DND-41 (cell line): ENCODE data around the gene UBE2C.

ENCODE experiments used
- ATAC-seq: fragments of 200-7000 bp; cut with Tn5 transposase; 3 replicates; pipeline ENCODE4 v1.9.1; 2021; ENCODE audit warnings: low read depth; ENCODE audit not compliant: insufficient read depth
- DNase-seq: peaks from one replicate; pipeline ENCODE4 v3.0.0-alpha.2; 2020
- H2AFZ ChIP-seq: 2 replicates; pipeline ENCODE4 v1.6.0; 2012; ENCODE audit warnings: low read depth, low read length
- H3K27ac ChIP-seq: 2 replicates; pipeline ENCODE4 v1.5.1; 2012; ENCODE audit warnings: low read length, inconsistent platforms
- H3K27me3 ChIP-seq: fragments of 200-600 bp; sonication (generic); 2 replicates; pipeline ENCODE4 v1.6.0; 2012; ENCODE audit warnings: low read length, mild to moderate bottlenecking, inconsistent platforms; ENCODE audit not compliant: insufficient read depth, poor library complexity
- H3K36me3 ChIP-seq: 2 replicates; pipeline ENCODE4 v1.5.1; 2012; ENCODE audit warnings: low read length, inconsistent platforms; ENCODE audit not compliant: insufficient read depth
- H3K4me1 ChIP-seq: 2 replicates; pipeline ENCODE4 v1.5.1; 2012; ENCODE audit warnings: mild to moderate bottlenecking, low read length; ENCODE audit not compliant: insufficient read depth
- H3K4me2 ChIP-seq: 2 replicates; pipeline ENCODE4 v1.6.0; 2012; ENCODE audit warnings: mild to moderate bottlenecking, moderate library complexity, low read length, inconsistent platforms; ENCODE audit not compliant: insufficient read depth
- H3K4me3 ChIP-seq, 2 experiments: fragments of 200-600 bp in 1 of 2; shearing (Covaris generic) in 1 of 2; 2 replicates each; pipeline ENCODE4 v1.5.1; 2012 to 2016; ENCODE audit warnings: inconsistent platforms in 2 of 2, low read length in 2 of 2, mild to moderate bottlenecking in 2 of 2, low read depth in 1 of 2, moderate library complexity in 1 of 2
- H3K79me2 ChIP-seq: 2 replicates; pipeline ENCODE4 v1.6.0; 2012; ENCODE audit warnings: low read length, inconsistent platforms; ENCODE audit not compliant: insufficient read depth
- H3K9ac ChIP-seq: 2 replicates; pipeline ENCODE4 v1.6.0; 2012; ENCODE audit warnings: low read depth, mild to moderate bottlenecking, inconsistent platforms, low read length, moderate library complexity
- H3K9me3 ChIP-seq: 2 replicates; pipeline ENCODE4 v1.5.1; 2012; ENCODE audit warnings: low read length, moderate library complexity, mild to moderate bottlenecking, inconsistent platforms; ENCODE audit not compliant: insufficient read depth, severe bottlenecking
- H4K20me1 ChIP-seq: 2 replicates; pipeline ENCODE4 v1.6.0; 2012; ENCODE audit warnings: low read length; ENCODE audit not compliant: insufficient read depth
- CTCF ChIP-seq: IDR thresholded peaks from 2 replicates; pipeline ENCODE4 v1.5.1; 2012; ENCODE audit warnings: borderline replicate concordance, low read length, moderate library complexity, mild to moderate bottlenecking; ENCODE audit not compliant: poor library complexity, severe bottlenecking; ENCODE audit errors: extremely low read depth
- EZH2 ChIP-seq: IDR thresholded peaks from 3 replicates; pipeline ENCODE4 v1.6.1; 2012; ENCODE audit warnings: borderline replicate concordance, low read depth, mild to moderate bottlenecking, moderate library complexity, low read length, inconsistent platforms; ENCODE audit not compliant: severe bottlenecking

UBE2C gene

GRCh38 chr20:45841407-45842129, 29.1 kb downstream of the UBE2C start:
- Histone ChIP-seq H4K20me1 (0 out of 2 replicates have a peak, but pooled peaks cover 2% of the 10 kb centered on the region), H3K9ac (no peak overlapping the region), H3K9me3 (no peaks in the 10 kb centered on the region), H3K27me3 (no peaks in the 10 kb centered on the region), H3K4me3 (no peak overlapping the region), H3K27ac (no peak overlapping the region), H3K4me2 (no peak overlapping the region), H3K4me1 (no peaks in the 10 kb centered on the region), H3K36me3 (peaks cover 60% of the 10 kb centered on the region), H3K79me2 (no peaks in the 10 kb centered on the region), H2AFZ (no peak overlapping the region)
- no peak for TF ChIP-seq EZH2
- no peak for TF ChIP-seq CTCF
- DNase-seq (no peak), ATAC-seq (no peak)

GRCh38 chr20:45842169-45842812, 29.8 kb downstream of the UBE2C start:
- H3K4me3 ChIP-seq, result no peak overlapping the region
- no peaks in the 10 kb centered on the region for H3K27me3 ChIP-seq
- H3K36me3 ChIP-seq, result peaks cover 64% of the 10 kb centered on the region
- H4K20me1 ChIP-seq, result 0 out of 2 replicates have a peak, but pooled peaks cover 2% of the 10 kb centered on the region
- no peak overlapping the region for H3K4me2 ChIP-seq
- H3K9ac ChIP-seq, result no peak overlapping the region
- TF ChIP-seq CTCF (no peak), EZH2 (no peak)
- no peaks in the 10 kb centered on the region for H3K4me1 ChIP-seq
- no peak overlapping the region for H2AFZ ChIP-seq
- no peaks in the 10 kb centered on the region for H3K9me3 ChIP-seq
- no peak overlapping the region for H3K27ac ChIP-seq
- no peak for DNase-seq
- H3K79me2 ChIP-seq, result no peaks in the 10 kb centered on the region
- no peak for ATAC-seq

GRCh38 chr20:45843506-45843905, 31.1 kb downstream of the UBE2C start:
- Histone ChIP-seq H3K9me3 (no peaks in the 10 kb centered on the region), H2AFZ (no peak overlapping the region), H4K20me1 (peaks cover 3% of the 10 kb centered on the region; the same call in 1 of the 2 replicates), H3K4me3 (no peak overlapping the region), H3K9ac (no peak overlapping the region), H3K27ac (no peak overlapping the region), H3K4me2 (no peak overlapping the region), H3K4me1 (no peaks in the 10 kb centered on the region), H3K79me2 (no peaks in the 10 kb centered on the region), H3K36me3 (peaks cover 70% of the 10 kb centered on the region), H3K27me3 (no peaks in the 10 kb centered on the region)
- DNase-seq, result no peak
- no peak for TF ChIP-seq EZH2
- no peak for TF ChIP-seq CTCF
- ATAC-seq, result no peak
